HUES64 (cell line): ENCODE measurements around the gene CNP.
"Not testable (repeated sequence)": the region's sequence is repeated elsewhere in the genome, so short reads cannot be mapped to it uniquely, and the experiment has no call there.

Experiments used
- H3K27ac ChIP-seq: 2 replicates; pipeline ENCODE4 v1.7.0; 2013; ENCODE audit warnings: low read depth, low read length, inconsistent platforms
- H3K27me3 ChIP-seq: 2 replicates; pipeline ENCODE4 v1.6.1; 2013; ENCODE audit warnings: mild to moderate bottlenecking, low read length; ENCODE audit not compliant: insufficient read depth
- H3K36me3 ChIP-seq: 2 replicates; pipeline ENCODE4 v1.6.1; 2013; ENCODE audit warnings: mild to moderate bottlenecking, low read length; ENCODE audit not compliant: insufficient read depth
- H3K4me1 ChIP-seq: 2 replicates; pipeline ENCODE4 v1.6.1; 2013; ENCODE audit warnings: mild to moderate bottlenecking, low read length, moderate library complexity; ENCODE audit not compliant: insufficient read depth
- H3K4me3 ChIP-seq: 2 replicates; pipeline ENCODE4 v1.5.1; 2013; ENCODE audit warnings: mild to moderate bottlenecking, low read length, moderate library complexity
- H3K9ac ChIP-seq: 2 replicates; pipeline ENCODE4 v1.6.1; 2013; ENCODE audit warnings: mild to moderate bottlenecking, low read depth, low read length
- H3K9me3 ChIP-seq: 2 replicates; pipeline ENCODE4 v1.6.1; 2013; ENCODE audit warnings: low read depth, low read length; ENCODE audit not compliant: insufficient read depth
- WGBS: fragments of 150-250, 120-280 bp; methylation state at CpG from one replicate; pipeline ENCODE4 v1.1.7; 2013; ENCODE audit warnings: missing lambda C conversion rate; 5-methylcytosine and 5-hydroxymethylcytosine counted together

CNP gene

DNA sequence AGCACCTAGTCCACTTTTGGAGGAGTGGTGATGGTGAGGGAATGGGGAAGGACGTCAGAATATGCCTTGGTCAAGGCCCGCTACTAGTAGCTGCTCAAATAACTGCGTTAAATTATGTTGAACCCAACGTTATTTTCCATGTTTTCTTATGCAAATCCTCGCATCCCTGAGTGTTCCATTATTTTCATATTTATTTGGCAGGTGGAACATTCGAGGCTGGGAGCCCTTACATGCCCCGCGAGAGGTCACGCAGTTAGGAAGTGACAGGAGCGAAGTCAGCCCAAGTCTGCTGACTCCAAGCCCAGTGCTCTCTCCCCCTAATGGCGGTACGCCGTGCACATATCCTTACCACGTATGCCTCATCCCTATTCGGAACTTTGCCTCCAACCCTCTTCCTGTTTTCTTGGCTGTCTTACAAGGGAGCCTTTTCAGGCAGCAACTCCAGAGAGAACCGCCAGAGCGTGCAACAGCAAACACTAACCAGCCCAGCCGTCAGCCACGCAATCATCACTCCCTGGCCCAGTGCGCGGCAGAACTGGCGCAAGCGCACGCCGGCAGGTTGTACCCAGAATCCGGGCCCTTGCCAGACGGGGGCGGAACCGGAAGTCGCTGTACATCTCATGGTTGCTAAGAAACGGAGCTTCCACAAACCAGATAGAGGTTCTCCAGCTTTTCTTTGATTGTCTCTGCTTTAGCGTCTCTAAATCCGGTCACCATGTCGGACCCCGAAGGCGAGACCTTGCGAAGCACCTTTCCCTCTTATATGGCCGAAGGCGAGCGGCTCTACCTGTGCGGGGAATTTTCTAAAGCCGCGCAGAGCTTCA is 36.4 kb upstream of the CNP start, which contains the start of gene ODAD4:
Gene ODAD4 (plus strand): TSS at position 609 of the 824 bp plus-strand sequence. CDS start 107 bp downstream, at position 716.
- 2% methylated on average over 43 of the region's 43 CpGs for WGBS
- Histone ChIP-seq H3K27ac (peak within 1 kb of the TSS; percentile 19; the same call in 1 of the 2 replicates), H3K9me3 (no peaks in the 10 kb centered on the region), H3K4me1 (peaks cover 4% of the 10 kb centered on the region; the same call in 1 of the 2 replicates), H3K36me3 (no peaks in the 10 kb centered on the region), H3K4me3 (peak within 1 kb of the TSS; percentile 74), H3K27me3 (no peaks in the 10 kb centered on the region), H3K9ac (peak within 1 kb of the TSS; percentile 58)

DNA sequence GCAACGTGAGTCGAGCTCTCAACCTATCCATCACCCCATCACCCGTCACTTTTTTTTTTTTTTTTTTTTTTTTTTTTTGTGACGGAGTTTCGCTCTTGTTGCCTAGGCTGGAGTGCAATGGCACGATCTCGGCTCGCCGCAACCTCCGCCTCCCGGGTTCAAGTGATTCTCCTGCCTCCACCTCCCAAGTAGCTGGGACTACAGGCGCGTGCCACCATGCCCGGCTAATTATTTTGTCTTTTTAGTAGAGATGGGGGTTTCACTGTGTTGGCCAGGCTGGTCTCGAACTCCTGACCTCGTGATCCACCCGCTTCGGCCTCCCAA is 35.8 kb upstream of the CNP start:
- H3K9me3 ChIP-seq, H3K27ac ChIP-seq, H3K9ac ChIP-seq, H3K27me3 ChIP-seq, H3K4me1 ChIP-seq, H3K36me3 ChIP-seq: not testable (repeated sequence)
- H3K4me3 ChIP-seq = peak overlapping the region; percentile 74
- 67% methylated on average over 15 of the region's 18 CpGs for WGBS

DNA sequence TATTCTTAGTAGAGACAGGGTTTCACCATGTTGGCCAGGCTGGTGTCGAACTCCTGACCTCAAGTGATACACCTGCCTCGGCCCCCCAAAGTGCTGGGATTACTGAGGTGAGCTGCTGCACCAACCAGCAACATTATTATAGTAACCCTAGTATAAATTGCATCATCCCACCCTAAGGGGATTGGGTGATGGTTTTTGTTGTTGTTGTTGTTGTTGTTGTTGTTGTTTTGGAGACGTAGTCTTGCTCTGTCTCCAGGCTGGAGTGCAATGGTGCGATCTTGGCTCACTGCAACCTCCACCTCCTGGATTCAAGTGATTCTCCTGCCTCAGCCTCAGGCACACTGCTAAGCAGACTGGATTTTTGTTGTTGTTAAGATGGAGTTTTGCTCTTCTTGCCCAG is 34.9 kb upstream of the CNP start:
- H3K4me1 ChIP-seq, H3K4me3 ChIP-seq, H3K9ac ChIP-seq, H3K36me3 ChIP-seq, H3K27me3 ChIP-seq, H3K9me3 ChIP-seq, H3K27ac ChIP-seq: not testable (repeated sequence)
- 100% methylated on average over 4 of the region's 4 CpGs for WGBS

DNA sequence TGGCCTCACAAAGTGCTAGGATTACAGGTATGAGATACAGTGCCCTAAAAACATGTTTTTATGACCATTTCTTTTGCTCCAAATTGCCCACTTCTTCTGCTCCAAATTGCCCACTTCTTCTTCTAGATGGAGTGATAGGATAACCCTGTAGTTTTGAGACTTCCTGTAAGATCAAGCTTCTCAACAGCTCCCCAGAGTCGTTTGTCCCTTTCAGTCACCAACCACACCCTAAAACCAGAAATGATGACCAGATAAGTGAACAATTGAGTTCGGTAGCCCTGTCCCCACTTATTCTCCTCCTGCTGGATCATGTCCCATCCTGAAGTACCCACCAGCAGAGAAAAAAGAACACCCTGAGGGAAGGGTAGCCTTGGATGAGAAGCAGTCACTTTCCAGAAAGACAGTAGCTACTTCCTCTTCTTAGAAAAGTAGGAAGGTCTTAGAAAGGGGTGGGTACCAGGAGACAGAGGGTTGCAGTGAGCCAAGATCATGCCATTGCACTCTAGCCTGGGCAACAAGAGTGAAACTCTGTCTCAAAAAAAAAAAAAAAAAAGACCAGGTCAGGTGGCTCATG is 33.7 kb upstream of the CNP start:
- Histone ChIP-seq H3K9ac (no peak overlapping the region), H3K4me1 (peaks cover 4% of the 10 kb centered on the region; the same call in 1 of the 2 replicates), H3K36me3 (peaks cover 6% of the 10 kb centered on the region; the same call in 1 of the 2 replicates), H3K27me3 (no peaks in the 10 kb centered on the region), H3K9me3 (no peaks in the 10 kb centered on the region), H3K4me3 (no peak overlapping the region), H3K27ac (no peak overlapping the region)
- 70% methylated on average over 2 of the region's 2 CpGs for WGBS

DNA sequence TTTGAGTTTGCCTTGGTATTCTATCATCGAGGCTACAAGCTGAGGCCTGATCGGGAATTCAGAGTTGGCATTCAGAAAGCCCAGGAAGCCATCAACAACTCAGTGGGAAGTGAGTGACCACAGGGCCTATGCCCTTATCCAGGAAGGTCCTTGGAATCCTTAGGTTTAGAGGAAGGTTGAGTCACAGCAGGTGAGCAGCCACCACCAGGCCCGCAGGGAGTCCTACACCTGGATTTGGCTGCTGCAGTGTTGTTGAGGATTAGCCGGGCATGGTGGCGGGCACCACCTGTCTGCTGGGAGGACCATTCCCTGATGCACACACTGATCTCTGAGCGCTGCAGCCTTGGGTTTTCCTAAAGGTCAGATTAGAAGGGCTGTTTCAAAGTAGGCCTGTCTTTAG is 31.0 kb upstream of the CNP start:
- H3K4me3 ChIP-seq = no peak overlapping the region
- H3K27ac ChIP-seq = no peak overlapping the region
- H3K4me1 ChIP-seq = no peaks in the 10 kb centered on the region
- 91% methylated on average over 6 of the region's 6 CpGs for WGBS
- no peak overlapping the region for H3K9ac ChIP-seq
- H3K27me3 ChIP-seq = no peaks in the 10 kb centered on the region
- H3K9me3 ChIP-seq = no peaks in the 10 kb centered on the region
- peaks cover 9% of the 10 kb centered on the region; the same call in 1 of the 2 replicates for H3K36me3 ChIP-seq

DNA sequence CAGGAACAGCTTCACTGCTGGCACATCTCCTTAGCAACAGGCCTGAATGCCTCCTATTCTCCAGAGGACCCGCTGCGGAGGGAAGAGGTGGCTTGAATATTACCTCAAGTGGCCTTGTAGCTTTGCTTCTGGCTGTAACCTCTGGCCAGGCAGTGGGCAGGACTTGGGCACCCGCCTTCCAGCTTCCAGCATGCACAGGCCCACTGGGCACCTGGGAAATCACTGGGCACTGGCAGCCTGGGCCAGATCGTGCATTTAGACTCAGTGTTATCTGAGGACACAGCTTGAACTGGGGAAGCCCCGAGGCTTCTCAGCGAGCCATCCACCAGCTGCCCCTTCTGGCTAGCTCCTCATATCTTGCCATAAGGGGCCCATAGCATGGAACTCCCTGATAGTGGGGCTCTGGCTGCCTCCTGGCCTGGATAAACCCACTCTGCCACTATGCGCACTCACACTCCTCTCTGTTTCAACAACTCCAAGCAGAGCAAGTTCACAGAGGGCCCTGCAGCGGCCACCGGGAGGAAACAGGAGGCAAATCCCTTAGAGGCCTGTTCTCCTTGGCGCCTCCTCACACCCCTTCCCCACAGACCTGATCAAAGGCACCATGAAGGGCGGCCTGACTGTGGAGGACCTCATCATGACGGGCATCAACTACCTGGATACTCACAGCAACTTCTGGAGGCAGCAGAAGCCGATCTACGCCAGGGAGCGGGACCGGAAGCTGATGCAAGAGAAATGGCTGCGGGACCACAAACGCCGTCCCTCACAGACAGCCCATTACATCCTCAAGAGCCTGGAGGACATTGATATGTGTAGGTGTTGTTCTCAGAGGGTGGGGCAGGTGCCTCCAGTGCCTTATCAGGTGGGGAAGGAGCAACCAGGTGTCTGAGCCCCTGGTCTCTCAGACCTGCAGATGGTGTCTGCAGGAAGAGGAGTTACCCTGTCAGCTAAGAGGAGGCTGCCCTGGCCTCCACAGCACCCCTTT is 28.3 kb upstream of the CNP start:
- H3K27ac ChIP-seq = no peak overlapping the region
- 90% methylated on average over 19 of the region's 19 CpGs for WGBS

DNA sequence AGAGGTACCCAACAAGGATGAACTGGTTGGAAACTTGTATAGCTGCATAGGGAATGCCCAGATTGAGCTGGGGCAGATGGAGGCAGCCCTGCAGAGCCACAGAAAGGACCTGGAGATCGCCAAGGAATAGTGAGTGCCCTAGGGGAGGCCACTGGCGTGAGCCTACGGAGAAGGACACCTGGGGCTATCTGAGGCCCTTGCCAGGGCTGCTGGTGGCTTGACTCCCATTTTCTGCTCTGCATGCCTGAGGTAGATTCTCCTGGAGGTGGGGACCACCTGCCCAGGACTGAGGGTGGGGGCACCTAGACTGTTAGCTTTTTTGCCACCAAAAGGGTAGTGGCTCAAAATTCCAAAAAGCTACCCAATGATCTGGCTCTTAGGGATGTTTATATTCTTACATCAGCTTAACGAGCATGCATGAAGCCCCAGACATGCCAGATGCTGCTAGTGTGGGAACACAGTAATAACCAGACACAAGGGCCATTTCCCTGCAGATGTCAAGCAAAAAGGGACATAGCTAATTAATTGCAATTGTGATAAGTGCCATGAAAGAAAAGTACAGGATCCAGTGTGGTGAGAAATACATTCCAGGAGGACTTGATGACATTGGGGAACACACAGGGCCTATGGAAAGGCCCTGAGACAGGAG is 27.4 kb upstream of the CNP start:
- Histone ChIP-seq H3K27ac (no peak overlapping the region), H3K36me3 (peaks cover 9% of the 10 kb centered on the region; the same call in 1 of the 2 replicates), H3K4me1 (no peaks in the 10 kb centered on the region), H3K27me3 (no peaks in the 10 kb centered on the region), H3K9me3 (no peaks in the 10 kb centered on the region), H3K4me3 (no peak overlapping the region), H3K9ac (no peak overlapping the region)
- WGBS = 93% methylated on average over 4 of the region's 4 CpGs

More for the DNA sequence above, 28.3 kb upstream of the CNP start:
- Histone ChIP-seq H3K27me3 (no peaks in the 10 kb centered on the region), H3K9me3 (no peaks in the 10 kb centered on the region), H3K4me1 (no peaks in the 10 kb centered on the region), H3K4me3 (no peak overlapping the region), H3K36me3 (peaks cover 9% of the 10 kb centered on the region; the same call in 1 of the 2 replicates), H3K9ac (no peak overlapping the region)

DNA sequence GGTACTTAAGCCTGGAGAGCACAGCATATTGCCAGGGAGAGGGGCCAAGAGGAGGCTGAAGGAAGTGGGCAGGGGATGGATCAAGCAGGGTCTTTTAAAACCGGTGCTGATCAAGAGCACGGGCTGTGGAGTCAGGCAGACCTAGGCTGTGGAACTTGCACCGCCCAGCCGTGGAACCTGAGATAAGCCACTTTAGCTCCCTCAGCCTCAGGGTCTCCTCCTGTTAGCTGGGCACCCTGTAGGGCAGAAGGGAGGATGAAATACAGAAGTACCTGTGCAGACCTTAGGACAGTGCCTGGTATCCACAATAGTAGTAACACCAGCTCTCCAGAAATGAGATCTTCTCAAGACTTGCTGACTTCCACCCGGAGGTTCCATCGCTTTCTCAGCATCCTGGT is 26.9 kb upstream of the CNP start:
- Histone ChIP-seq H3K36me3 (peaks cover 9% of the 10 kb centered on the region; the same call in 1 of the 2 replicates), H3K4me1 (no peaks in the 10 kb centered on the region), H3K9me3 (no peaks in the 10 kb centered on the region), H3K9ac (no peak overlapping the region), H3K4me3 (no peak overlapping the region), H3K27me3 (no peaks in the 10 kb centered on the region), H3K27ac (no peak overlapping the region)
- 92% methylated on average over 6 of the region's 6 CpGs for WGBS

DNA sequence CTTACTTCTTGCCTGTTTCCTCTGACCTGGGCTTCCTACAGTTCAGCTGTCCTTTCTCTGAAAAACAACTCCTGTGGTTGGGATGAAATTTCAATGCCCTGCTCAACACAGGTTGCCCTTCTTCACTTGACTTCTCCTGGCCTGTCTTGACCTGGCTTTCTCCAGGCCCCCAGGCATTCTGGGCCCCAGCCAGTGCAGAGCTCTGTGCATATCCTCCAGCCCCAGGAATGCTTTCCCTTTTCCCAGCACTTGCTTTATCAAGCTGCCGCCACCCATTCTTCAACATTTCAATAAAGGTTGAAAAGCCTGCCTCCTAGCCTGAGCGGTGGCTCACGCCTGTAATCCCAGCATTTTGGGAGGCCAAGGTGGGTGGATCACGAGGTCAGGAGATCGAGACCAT is 25.4 kb upstream of the CNP start:
- Histone ChIP-seq H3K36me3 (peaks cover 8% of the 10 kb centered on the region; the same call in 1 of the 2 replicates), H3K9ac (no peak overlapping the region), H3K9me3 (no peaks in the 10 kb centered on the region), H3K4me1 (no peaks in the 10 kb centered on the region), H3K27ac (no peak overlapping the region), H3K27me3 (no peaks in the 10 kb centered on the region), H3K4me3 (no peak overlapping the region)
- WGBS = 91% methylated on average over 5 of the region's 5 CpGs

DNA sequence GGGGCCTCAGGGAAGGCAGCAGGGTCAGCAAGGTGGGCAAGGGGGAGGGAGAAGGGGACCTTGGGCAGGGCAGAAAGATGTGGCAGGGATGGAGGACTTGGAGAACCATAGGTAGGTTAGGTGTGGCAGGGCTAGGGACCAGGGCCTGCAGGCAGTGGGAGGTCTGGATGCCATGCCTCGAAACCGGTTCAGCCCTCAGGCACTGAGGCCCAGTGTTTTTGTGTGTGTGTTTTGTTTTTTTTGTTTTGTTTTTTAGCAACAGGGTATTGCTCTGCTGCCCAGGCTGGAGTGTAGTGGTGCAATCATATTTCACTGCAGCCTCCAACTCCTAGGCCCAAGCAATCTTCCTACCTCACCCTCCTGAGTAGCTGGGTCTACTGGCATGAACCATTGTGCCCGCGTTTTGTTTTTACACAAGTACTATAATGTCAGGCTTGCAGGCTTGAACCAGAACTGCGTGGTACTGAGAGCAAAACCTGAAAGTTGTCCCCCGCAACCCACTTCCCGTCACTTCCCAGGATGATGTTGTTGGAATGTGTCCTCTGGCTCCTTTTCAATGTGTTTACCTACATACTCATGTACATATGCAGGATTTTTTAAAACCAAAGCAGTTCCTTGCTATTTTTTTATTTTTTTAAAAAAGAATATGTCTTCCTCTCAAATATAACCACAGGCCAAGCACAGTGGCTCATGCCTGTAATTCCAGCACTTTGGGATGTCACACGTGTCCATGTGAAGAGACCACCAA is 23.8 kb upstream of the CNP start:
- Histone ChIP-seq H3K4me3 (no peak overlapping the region), H3K36me3 (0 out of 2 replicates have a peak, but pooled peaks cover 2% of the 10 kb centered on the region), H3K27me3 (no peaks in the 10 kb centered on the region), H3K27ac (no peak overlapping the region), H3K4me1 (no peaks in the 10 kb centered on the region), H3K9ac (no peak overlapping the region), H3K9me3 (no peaks in the 10 kb centered on the region)
- WGBS = 97% methylated on average over 8 of the region's 8 CpGs
